Activated CD4-positive, alpha-beta T cell treated with anti-CD3 and anti-CD28 coated beads, Interleukin-2, amount 10 ng/mL, durations not matched to agents 7 days and 5 days (primary cell): ENCODE data around the gene TTC33. TPM values are rescaled to one million over a fixed set of nuclear protein-coding genes. Genes with fewer than 3 reads are reported as not detected.
"Not testable (repeated sequence)": the region's sequence is repeated elsewhere in the genome, so short reads cannot be mapped to it uniquely, and the experiment has no call there.

Experiments
- CTCF ChIA-PET: fragments of 350-600 bp; sonication (Branson Sonifier 250); formaldehyde crosslinking; loops from one replicate; lab custom pipeline; 2021; ENCODE audit warnings: antibody characterized with exemption; lab: Charles Lee
- POLR2A ChIA-PET: fragments of 350-600 bp; sonication (Branson Sonifier 250); formaldehyde crosslinking; loops from one replicate; lab custom pipeline; 2021; ENCODE audit warnings: antibody characterized with exemption; lab: Charles Lee
- DNase-seq: peaks from one replicate; pipeline ENCODE4 v3.0.0-alpha.2; 2020
- H3K27ac Mint-ChIP-seq: one replicate; pipeline ENCODE4 v1.8.0; 2021; ENCODE audit warnings: mild to moderate bottlenecking, moderate library complexity, mixed read lengths
- H3K27me3 Mint-ChIP-seq: one replicate; pipeline ENCODE4 v1.8.0; 2021; ENCODE audit warnings: mixed read lengths
- H3K36me3 Mint-ChIP-seq: one replicate; pipeline ENCODE4 v1.8.0; 2021; ENCODE audit warnings: low read depth, mixed read lengths
- H3K4me1 Mint-ChIP-seq: one replicate; pipeline ENCODE4 v1.8.0; 2021; ENCODE audit warnings: mixed read lengths
- H3K4me3 Mint-ChIP-seq: one replicate; pipeline ENCODE4 v1.8.0; 2021; ENCODE audit warnings: mild to moderate bottlenecking, moderate library complexity, mixed read lengths
- H3K9me3 Mint-ChIP-seq: one replicate; pipeline ENCODE4 v1.8.0; 2021; ENCODE audit warnings: mixed read lengths
- total RNA-seq, 2 experiments: library from RNA; stranded (reverse); gene quantifications; one replicate each; pipeline ENCODE4 v1.2.3, GENCODE V29; 2021

TTC33 gene
- total RNA-seq, 2 experiments from 2014 or later, result 16.2 to 16.8 TPM

DNA sequence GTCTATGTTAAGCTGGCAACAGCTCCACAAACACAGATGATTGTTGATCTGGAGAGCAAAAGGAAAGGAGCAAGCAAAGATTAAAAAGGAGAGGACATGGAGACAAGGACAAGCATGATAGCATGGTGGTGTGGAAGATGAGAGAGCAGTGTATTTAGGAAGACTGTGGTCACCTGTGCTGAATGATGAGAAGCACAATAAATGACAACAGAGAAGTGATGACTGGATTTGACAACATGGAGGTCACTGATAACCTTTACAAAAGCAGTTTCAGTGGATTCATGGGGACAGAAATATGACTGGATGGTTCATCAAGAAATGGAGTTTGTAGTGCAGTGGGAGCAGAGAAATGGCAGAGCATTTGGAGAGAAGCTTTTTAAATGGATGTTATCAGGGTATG is 20.2 kb downstream of the TTC33 start:
- Mint-ChIP-seq H3K27me3 (no peaks in the 10 kb centered on the region), H3K4me3 (no peak overlapping the region), H3K36me3 (peaks cover 23% of the 10 kb centered on the region), H3K4me1 (peaks cover 30% of the 10 kb centered on the region), H3K9me3 (peaks cover 7% of the 10 kb centered on the region), H3K27ac (no peak overlapping the region)
- POLR2A ChIA-PET, result no interaction called here
- DNase-seq, result no peak
- CTCF ChIA-PET, result interaction anchor here (1.1 kb wide), 1 partner anchor 787 kb away, joined by 3 read pairs; no protein-coding TSS in a partner anchor

- ChIA-PET POLR2A (no interaction called here), CTCF (no interaction called here)
- Mint-ChIP-seq H3K9me3 (peaks cover 4% of the 10 kb centered on the region), H3K27ac (no peak overlapping the region), H3K27me3 (no peaks in the 10 kb centered on the region), H3K4me1 (peaks cover 33% of the 10 kb centered on the region), H3K36me3 (peaks cover 22% of the 10 kb centered on the region), H3K4me3 (no peak overlapping the region)
- no peak for DNase-seq
These were observed 20.8 kb downstream of the TTC33 start for GRCh38 chr5:40734986-40735385.

DNA sequence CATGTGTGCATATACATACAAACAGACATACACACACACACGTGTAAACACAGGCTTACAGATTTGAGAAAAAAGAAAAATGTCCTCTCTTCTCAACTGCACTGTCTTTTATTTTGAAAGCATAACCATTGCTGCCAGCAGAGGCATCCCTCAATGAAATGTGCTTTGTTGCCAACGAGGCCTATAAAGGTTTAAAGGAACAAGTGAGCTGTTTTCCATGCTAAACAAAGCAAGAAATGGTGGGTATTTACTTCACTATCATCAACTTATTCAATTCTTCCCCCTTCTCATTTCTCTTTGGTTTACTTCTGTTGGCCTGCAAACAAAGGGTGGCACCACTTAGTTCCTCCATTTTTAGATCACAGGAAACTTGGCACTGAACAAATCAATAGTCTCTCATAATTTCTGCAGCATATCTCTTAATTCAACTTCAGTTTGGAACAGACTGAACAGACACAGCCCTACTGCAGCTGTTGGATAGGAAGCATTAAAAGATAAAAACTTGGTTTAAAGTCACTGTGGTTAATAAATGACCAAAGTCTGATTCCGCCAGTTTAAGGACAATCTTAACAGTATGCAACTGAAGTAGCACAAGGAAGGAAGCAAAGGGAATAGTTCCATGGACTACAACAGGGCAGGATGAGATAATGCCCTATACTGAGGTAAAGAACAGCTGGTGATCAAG is 21.7 kb downstream of the TTC33 start:
- Mint-ChIP-seq H3K4me1 (peaks cover 33% of the 10 kb centered on the region), H3K36me3 (peaks cover 18% of the 10 kb centered on the region), H3K9me3 (peaks cover 4% of the 10 kb centered on the region), H3K4me3 (no peak overlapping the region), H3K27me3 (no peaks in the 10 kb centered on the region), H3K27ac (no peak overlapping the region)
- ChIA-PET POLR2A (no interaction called here), CTCF (interaction anchor here (1.0 to 1.1 kb wide), 2 partner anchors 10 to 28 kb away, joined by 3 to 7 read pairs; no protein-coding TSS in a partner anchor)
- no peak for DNase-seq

- H3K27ac Mint-ChIP-seq, result no peak overlapping the region
- CTCF ChIA-PET, result interaction anchor here (1.0 to 1.1 kb wide), 2 partner anchors 9 to 27 kb away, joined by 3 to 7 read pairs; no protein-coding TSS in a partner anchor
- peaks cover 18% of the 10 kb centered on the region for H3K36me3 Mint-ChIP-seq
- peaks cover 4% of the 10 kb centered on the region for H3K9me3 Mint-ChIP-seq
- no peaks in the 10 kb centered on the region for H3K27me3 Mint-ChIP-seq
- H3K4me3 Mint-ChIP-seq, result no peak overlapping the region
- no peak for DNase-seq
- POLR2A ChIA-PET, result no interaction called here
- peaks cover 33% of the 10 kb centered on the region for H3K4me1 Mint-ChIP-seq
These were observed 22.3 kb downstream of the TTC33 start for GRCh38 chr5:40733434-40733833.

DNA sequence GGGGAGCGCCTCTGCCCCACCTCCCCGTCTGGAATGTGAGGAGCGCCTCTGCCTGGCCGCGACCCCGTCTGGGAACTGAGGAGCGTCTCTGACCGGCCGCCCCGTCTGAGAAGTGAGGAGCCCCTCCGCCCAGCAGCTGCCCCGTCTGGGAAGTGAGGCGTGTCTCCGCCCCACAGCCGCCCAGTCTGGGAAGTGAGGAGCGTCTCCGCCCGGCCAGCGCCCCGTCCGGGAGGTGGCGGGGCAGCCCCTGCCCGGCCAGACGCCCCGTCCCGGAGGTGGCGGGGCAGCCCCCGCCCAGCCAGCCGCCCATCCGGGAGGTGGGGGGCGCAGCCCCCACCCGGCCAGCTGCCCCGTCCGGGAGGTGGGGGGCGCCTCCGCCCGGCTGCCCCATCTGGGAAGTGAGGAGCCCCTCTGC is 33.3 kb downstream of the TTC33 start:
- H3K4me3 Mint-ChIP-seq, CTCF ChIA-PET, H3K27ac Mint-ChIP-seq, H3K27me3 Mint-ChIP-seq, H3K4me1 Mint-ChIP-seq, POLR2A ChIA-PET, DNase-seq: not testable (repeated sequence)
- Mint-ChIP-seq H3K36me3 (peaks cover 56% of the 10 kb centered on the region), H3K9me3 (peaks cover 14% of the 10 kb centered on the region)

GRCh38 chr5:40720069-40720468 is 35.7 kb downstream of the TTC33 start:
- no peaks in the 10 kb centered on the region for H3K27me3 Mint-ChIP-seq
- POLR2A ChIA-PET, result no interaction called here
- peaks cover 5% of the 10 kb centered on the region for H3K4me1 Mint-ChIP-seq
- H3K36me3 Mint-ChIP-seq, result peaks cover 52% of the 10 kb centered on the region
- DNase-seq, result no peak
- H3K27ac Mint-ChIP-seq, result no peak overlapping the region
- peaks cover 12% of the 10 kb centered on the region for H3K9me3 Mint-ChIP-seq
- CTCF ChIA-PET, result no interaction called here
- no peak overlapping the region for H3K4me3 Mint-ChIP-seq

DNA sequence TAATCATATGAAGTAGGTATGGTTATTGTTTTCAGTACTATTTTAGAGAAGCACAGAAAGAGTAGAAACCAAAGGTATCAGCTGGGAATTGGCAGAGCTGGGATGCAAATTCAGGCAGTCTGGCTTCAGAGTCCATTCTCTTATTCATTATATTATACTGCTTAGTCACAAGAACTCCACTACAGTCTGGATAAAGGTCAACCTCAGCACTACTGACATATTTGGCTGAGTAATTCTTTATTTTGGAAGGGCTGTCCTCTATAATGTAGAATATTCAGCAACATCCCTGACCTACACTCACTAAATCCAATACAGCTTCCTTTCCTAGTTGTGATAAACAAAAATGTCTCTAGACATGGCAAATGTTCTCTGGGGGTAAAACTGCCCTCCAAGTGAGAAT is 38.5 kb downstream of the TTC33 start:
- Mint-ChIP-seq H3K4me1 (peaks cover 5% of the 10 kb centered on the region), H3K9me3 (peaks cover 11% of the 10 kb centered on the region), H3K27me3 (no peaks in the 10 kb centered on the region), H3K36me3 (peaks cover 43% of the 10 kb centered on the region), H3K27ac (no peak overlapping the region), H3K4me3 (no peak overlapping the region)
- ChIA-PET CTCF (interaction anchor here (0.7 to 1.6 kb wide), 3 partner anchors 31 to 768 kb away, joined by 3 to 4 read pairs (median 3); no protein-coding TSS in a partner anchor), POLR2A (no interaction called here)
- no peak for DNase-seq

- Mint-ChIP-seq H3K4me1 (peaks cover 5% of the 10 kb centered on the region), H3K27me3 (no peaks in the 10 kb centered on the region), H3K36me3 (peaks cover 37% of the 10 kb centered on the region), H3K27ac (no peak overlapping the region), H3K9me3 (peaks cover 10% of the 10 kb centered on the region), H3K4me3 (no peak overlapping the region)
- DNase-seq, result no peak
- CTCF ChIA-PET, result interaction anchor here (0.7 to 1.6 kb wide), 3 partner anchors 30 to 768 kb away, joined by 3 to 4 read pairs (median 3); no protein-coding TSS in a partner anchor
- POLR2A ChIA-PET, result no interaction called here
These were observed 39.2 kb downstream of the TTC33 start for GRCh38 chr5:40716590-40716989.

- Mint-ChIP-seq H3K4me3 (no peak overlapping the region), H3K9me3 (peaks cover 5% of the 10 kb centered on the region), H3K27me3 (no peaks in the 10 kb centered on the region), H3K4me1 (peaks cover 5% of the 10 kb centered on the region), H3K36me3 (peaks cover 35% of the 10 kb centered on the region), H3K27ac (no peak overlapping the region)
- CTCF ChIA-PET, result no interaction called here
- POLR2A ChIA-PET, result no interaction called here
- DNase-seq, result no peak
These were observed 39.8 kb downstream of the TTC33 start for GRCh38 chr5:40716000-40716399.

- Mint-ChIP-seq H3K9me3 (peaks cover 7% of the 10 kb centered on the region), H3K36me3 (peaks cover 36% of the 10 kb centered on the region), H3K4me3 (no peak overlapping the region), H3K27ac (no peak overlapping the region), H3K4me1 (peaks cover 5% of the 10 kb centered on the region), H3K27me3 (no peaks in the 10 kb centered on the region)
- POLR2A ChIA-PET, result no interaction called here
- CTCF ChIA-PET, result interaction anchor here (0.5 to 1.2 kb wide), 3 partner anchors 25 to 388 kb away, joined by 3 to 4 read pairs (median 3); no protein-coding TSS in a partner anchor
- DNase-seq, result no peak
These were observed 41.8 kb downstream of the TTC33 start for GRCh38 chr5:40714001-40714400.

DNA sequence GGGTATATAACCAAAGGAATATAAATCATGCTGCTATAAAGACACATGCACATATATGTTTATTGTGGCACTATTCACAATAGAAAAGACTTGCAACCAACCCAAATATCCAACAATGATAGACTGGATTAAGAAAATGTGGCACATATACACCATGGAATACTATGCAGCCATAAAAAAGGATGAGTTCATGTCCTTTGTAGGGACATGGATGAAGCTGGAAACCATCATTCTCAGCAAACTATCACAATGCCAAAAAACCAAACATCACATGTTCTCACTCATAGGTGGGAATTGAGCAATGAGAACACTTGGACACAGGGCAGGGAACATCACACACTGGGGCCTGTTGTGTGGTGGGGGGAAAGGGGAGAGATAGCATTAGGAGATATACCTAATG is 45.2 kb downstream of the TTC33 start:
- H3K27me3 Mint-ChIP-seq, H3K4me3 Mint-ChIP-seq, H3K27ac Mint-ChIP-seq, CTCF ChIA-PET, POLR2A ChIA-PET, DNase-seq, H3K4me1 Mint-ChIP-seq: not testable (repeated sequence)
- Mint-ChIP-seq H3K9me3 (peaks cover 16% of the 10 kb centered on the region), H3K36me3 (peaks cover 45% of the 10 kb centered on the region)

- H3K4me3 Mint-ChIP-seq, DNase-seq, POLR2A ChIA-PET, H3K27me3 Mint-ChIP-seq, H3K4me1 Mint-ChIP-seq, H3K27ac Mint-ChIP-seq: not testable (repeated sequence)
- Mint-ChIP-seq H3K36me3 (peaks cover 80% of the 10 kb centered on the region), H3K9me3 (peaks cover 52% of the 10 kb centered on the region)
- CTCF ChIA-PET, result interaction anchor here (0.6 to 1.7 kb wide), 3 partner anchors 19 to 1890 kb away, joined by 3 read pairs; no protein-coding TSS in a partner anchor
These were observed 50.3 kb downstream of the TTC33 start for GRCh38 chr5:40705484-40705883.

GRCh38 chr5:40702027-40702426 is 53.7 kb downstream of the TTC33 start:
- Mint-ChIP-seq H3K9me3 (peaks cover 47% of the 10 kb centered on the region), H3K36me3 (peaks cover 70% of the 10 kb centered on the region)
- H3K27me3 Mint-ChIP-seq, CTCF ChIA-PET, POLR2A ChIA-PET, DNase-seq, H3K27ac Mint-ChIP-seq, H3K4me3 Mint-ChIP-seq, H3K4me1 Mint-ChIP-seq: not testable (repeated sequence)
